ENCODE data around the gene ZDHHC20.
"Not testable (repeated sequence)": the region's sequence is repeated elsewhere in the genome, so short reads cannot be mapped to it uniquely, and the experiment has no call there.

ZDHHC20 gene

DNA sequence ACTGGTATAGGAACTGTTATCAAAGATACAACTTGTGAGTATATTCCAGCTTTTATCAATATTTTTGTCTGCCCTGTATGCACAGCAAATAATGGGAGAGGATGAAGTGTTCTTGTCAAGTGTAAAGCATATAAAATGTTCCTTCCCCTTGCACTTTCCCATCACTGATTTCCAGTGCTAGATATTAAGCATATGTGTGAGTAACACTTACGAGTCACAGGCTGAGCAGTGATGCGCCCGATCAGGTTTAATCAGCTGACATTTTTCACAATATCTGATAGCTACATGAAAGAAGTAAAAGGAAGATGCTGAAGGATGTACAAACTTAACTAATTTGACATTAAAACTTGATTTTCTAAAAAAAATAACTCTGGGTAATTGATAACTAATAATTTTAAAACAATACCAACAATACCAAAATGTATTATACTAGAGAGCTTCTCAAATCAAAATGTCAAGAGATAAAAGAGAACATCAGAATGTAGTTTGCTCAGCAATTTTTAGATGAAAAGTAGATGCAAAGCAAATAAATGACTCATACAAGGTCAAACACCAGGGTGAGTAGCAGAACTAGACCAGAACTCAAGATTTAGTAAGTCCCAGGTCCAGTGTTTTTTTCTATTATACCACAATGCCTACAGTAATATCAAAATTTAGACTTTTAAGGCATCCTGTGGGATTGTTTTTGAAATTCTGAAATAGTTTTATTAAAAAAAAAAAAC lies 56.4 kb downstream of the ZDHHC20 start:
- WGBS, 2 experiments: 94 to 95% methylated on average over 3 of the region's 3 CpGs
- H3K27me3 ChIP-seq (ENCODE audit: control insufficient read depth, insufficient read depth, low read length, poor library complexity, severe bottlenecking): no peaks in the 10 kb centered on the region
- H3K4me1 ChIP-seq (ENCODE audit: control insufficient read depth, insufficient read depth, low read length): no peaks in the 10 kb centered on the region
- no peak overlapping the region for H3K27ac ChIP-seq (ENCODE audit: insufficient read depth, low read depth, low read length, poor library complexity, severe bottlenecking)
- no peaks in the 10 kb centered on the region for H3K9me3 ChIP-seq (ENCODE audit: control insufficient read depth, low read length)
- H3K4me3 ChIP-seq (ENCODE audit: insufficient read depth, low read depth, low read length): no peak overlapping the region
- H3K36me3 ChIP-seq (ENCODE audit: control insufficient read depth, insufficient read depth, low read length): peaks cover 8% of the 10 kb centered on the region

DNA sequence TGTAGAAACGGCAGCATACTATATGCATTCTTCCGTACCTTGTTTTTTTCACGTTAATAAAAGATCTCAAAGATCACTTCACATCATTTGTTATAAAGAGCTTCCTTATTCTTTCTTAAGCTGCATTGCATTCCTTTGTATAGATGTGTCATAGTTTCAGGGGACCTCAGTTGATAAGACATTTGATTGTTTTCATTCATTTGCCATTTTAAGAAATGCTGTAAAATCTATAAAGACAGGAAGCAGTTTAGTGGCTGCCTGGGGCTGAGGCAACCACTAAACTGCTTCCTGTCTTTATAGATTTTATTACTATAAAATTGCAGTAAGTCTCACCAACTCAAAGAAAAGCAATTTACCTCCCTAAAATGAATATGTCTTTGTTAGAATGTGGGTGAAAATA lies 59.4 kb downstream of the ZDHHC20 start:
- Histone ChIP-seq H3K4me3 (ENCODE audit: insufficient read depth, low read depth, low read length) (no peak overlapping the region), H3K36me3 (ENCODE audit: control insufficient read depth, insufficient read depth, low read length) (peaks cover 5% of the 10 kb centered on the region), H3K9me3 (ENCODE audit: control insufficient read depth, low read length) (no peaks in the 10 kb centered on the region), H3K27ac (ENCODE audit: insufficient read depth, low read depth, low read length, poor library complexity, severe bottlenecking) (no peak overlapping the region), H3K4me1 (ENCODE audit: control insufficient read depth, insufficient read depth, low read length) (no peaks in the 10 kb centered on the region), H3K27me3 (ENCODE audit: control insufficient read depth, insufficient read depth, low read length, poor library complexity, severe bottlenecking) (no peaks in the 10 kb centered on the region)
- 97 to 100% methylated on average over 3 of the region's 3 CpGs for WGBS, 2 experiments

DNA sequence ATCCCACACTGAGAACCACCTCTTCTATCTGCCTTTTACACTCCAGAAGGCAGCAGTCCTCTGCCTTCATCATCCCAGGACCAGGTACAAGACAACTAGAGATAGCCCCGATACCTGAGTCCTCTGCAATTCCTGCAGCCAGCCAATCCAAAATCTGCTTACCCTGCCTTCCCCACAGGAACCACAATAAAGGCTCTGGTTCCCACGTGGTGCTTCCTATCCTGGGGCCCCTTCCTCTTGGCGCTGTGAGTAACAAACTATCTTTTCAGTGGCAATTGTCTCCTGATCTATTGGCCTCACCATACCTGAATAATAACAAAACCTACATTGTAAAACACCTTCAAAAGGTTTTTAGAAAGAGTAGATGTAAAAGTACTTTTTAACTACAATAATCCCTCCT lies 63.1 kb downstream of the ZDHHC20 start:
- no peaks in the 10 kb centered on the region for H3K4me1 ChIP-seq (ENCODE audit: control insufficient read depth, insufficient read depth, low read length)
- WGBS, 2 experiments: 86% methylated on average over 3 of the region's 3 CpGs
- H3K27ac ChIP-seq (ENCODE audit: insufficient read depth, low read depth, low read length, poor library complexity, severe bottlenecking): no peak overlapping the region
- no peaks in the 10 kb centered on the region for H3K27me3 ChIP-seq (ENCODE audit: control insufficient read depth, insufficient read depth, low read length, poor library complexity, severe bottlenecking)
- H3K4me3 ChIP-seq (ENCODE audit: insufficient read depth, low read depth, low read length): no peak overlapping the region
- H3K9me3 ChIP-seq (ENCODE audit: control insufficient read depth, low read length): no peaks in the 10 kb centered on the region
- peaks cover 7% of the 10 kb centered on the region for H3K36me3 ChIP-seq (ENCODE audit: control insufficient read depth, insufficient read depth, low read length)

DNA sequence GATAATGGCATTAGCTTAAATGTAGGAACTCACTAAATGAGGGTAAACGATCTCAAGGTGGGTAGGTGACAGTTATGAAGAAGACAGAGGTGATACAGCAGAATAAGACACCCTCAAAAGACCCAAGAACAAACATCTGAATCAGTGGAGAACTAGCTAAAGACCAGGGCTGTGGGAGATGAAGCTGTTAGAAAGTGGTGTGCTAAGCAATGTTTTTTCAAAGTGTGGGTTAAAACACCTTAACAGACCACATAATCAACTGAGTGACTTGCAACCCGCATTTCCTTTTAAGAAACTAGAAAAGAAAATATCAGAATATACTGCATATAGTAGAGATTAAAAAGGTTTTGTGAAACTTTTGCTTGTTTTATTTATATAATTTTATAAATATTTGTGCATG lies 70.0 kb downstream of the ZDHHC20 start:
- WGBS, 2 experiments: 94 to 100% methylated on average over 1 of the region's 2 CpGs
- peaks cover 12% of the 10 kb centered on the region for H3K36me3 ChIP-seq (ENCODE audit: control insufficient read depth, insufficient read depth, low read length)

DNA sequence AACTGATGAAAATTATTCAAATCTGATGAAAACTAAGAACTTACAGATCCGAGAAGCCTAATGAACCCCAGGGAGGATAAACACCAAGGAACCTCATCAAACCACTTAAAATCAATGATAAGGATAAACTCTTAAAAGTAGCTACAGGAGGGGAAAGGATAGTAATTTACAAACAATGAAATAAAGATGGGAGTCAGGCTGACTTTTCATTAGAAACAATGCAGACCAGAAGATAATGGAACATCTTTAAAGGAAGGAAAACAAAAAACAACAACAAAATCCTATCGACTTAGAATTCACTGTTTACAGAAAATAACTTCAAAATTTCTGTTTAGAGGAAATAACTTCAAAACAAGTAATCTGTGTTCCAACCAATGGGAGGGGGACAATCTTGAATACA lies 73.4 kb downstream of the ZDHHC20 start:
- Histone ChIP-seq H3K27ac (ENCODE audit: insufficient read depth, low read depth, low read length, poor library complexity, severe bottlenecking) (no peak overlapping the region), H3K36me3 (ENCODE audit: control insufficient read depth, insufficient read depth, low read length) (peaks cover 15% of the 10 kb centered on the region), H3K9me3 (ENCODE audit: control insufficient read depth, low read length) (no peaks in the 10 kb centered on the region), H3K4me1 (ENCODE audit: control insufficient read depth, insufficient read depth, low read length) (no peaks in the 10 kb centered on the region), H3K4me3 (ENCODE audit: insufficient read depth, low read depth, low read length) (no peak overlapping the region), H3K27me3 (ENCODE audit: control insufficient read depth, insufficient read depth, low read length, poor library complexity, severe bottlenecking) (no peaks in the 10 kb centered on the region)
- 100% methylated on average over 1 to 2 of the region's 2 CpGs for WGBS, 2 experiments

More for the DNA sequence above, 70.0 kb downstream of the ZDHHC20 start:
- Histone ChIP-seq H3K9me3 (ENCODE audit: control insufficient read depth, low read length) (no peaks in the 10 kb centered on the region), H3K27me3 (ENCODE audit: control insufficient read depth, insufficient read depth, low read length, poor library complexity, severe bottlenecking) (no peaks in the 10 kb centered on the region), H3K4me1 (ENCODE audit: control insufficient read depth, insufficient read depth, low read length) (no peaks in the 10 kb centered on the region), H3K27ac (ENCODE audit: insufficient read depth, low read depth, low read length, poor library complexity, severe bottlenecking) (no peak overlapping the region), H3K4me3 (ENCODE audit: insufficient read depth, low read depth, low read length) (no peak overlapping the region)

DNA sequence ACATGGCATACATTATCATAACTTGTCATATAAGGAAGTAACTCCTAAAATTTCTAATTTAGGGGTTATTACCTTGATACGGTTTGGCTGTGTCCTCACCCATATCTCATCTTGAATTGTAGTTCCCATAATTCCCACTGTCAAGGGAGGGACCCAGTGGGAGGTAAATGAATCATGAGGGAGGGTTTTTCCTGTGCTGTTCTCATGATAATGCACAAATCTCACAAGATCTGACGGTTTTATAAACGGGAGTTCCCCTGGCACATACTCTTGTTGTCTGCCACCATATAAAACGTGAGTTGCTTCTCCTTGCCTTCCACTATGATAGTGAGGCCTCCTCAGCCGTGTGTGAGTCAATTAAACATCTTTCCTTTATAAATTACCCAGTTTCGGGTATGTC lies 76.0 kb downstream of the ZDHHC20 start:
- Histone ChIP-seq H3K4me3 (ENCODE audit: insufficient read depth, low read depth, low read length) (no peak overlapping the region), H3K9me3 (ENCODE audit: control insufficient read depth, low read length) (no peaks in the 10 kb centered on the region), H3K27me3 (ENCODE audit: control insufficient read depth, insufficient read depth, low read length, poor library complexity, severe bottlenecking) (no peaks in the 10 kb centered on the region), H3K4me1 (ENCODE audit: control insufficient read depth, insufficient read depth, low read length) (no peaks in the 10 kb centered on the region), H3K36me3 (ENCODE audit: control insufficient read depth, insufficient read depth, low read length) (peaks cover 14% of the 10 kb centered on the region), H3K27ac (ENCODE audit: insufficient read depth, low read depth, low read length, poor library complexity, severe bottlenecking) (no peak overlapping the region)
- 90 to 92% methylated on average over 5 to 6 of the region's 6 CpGs for WGBS, 2 experiments

DNA sequence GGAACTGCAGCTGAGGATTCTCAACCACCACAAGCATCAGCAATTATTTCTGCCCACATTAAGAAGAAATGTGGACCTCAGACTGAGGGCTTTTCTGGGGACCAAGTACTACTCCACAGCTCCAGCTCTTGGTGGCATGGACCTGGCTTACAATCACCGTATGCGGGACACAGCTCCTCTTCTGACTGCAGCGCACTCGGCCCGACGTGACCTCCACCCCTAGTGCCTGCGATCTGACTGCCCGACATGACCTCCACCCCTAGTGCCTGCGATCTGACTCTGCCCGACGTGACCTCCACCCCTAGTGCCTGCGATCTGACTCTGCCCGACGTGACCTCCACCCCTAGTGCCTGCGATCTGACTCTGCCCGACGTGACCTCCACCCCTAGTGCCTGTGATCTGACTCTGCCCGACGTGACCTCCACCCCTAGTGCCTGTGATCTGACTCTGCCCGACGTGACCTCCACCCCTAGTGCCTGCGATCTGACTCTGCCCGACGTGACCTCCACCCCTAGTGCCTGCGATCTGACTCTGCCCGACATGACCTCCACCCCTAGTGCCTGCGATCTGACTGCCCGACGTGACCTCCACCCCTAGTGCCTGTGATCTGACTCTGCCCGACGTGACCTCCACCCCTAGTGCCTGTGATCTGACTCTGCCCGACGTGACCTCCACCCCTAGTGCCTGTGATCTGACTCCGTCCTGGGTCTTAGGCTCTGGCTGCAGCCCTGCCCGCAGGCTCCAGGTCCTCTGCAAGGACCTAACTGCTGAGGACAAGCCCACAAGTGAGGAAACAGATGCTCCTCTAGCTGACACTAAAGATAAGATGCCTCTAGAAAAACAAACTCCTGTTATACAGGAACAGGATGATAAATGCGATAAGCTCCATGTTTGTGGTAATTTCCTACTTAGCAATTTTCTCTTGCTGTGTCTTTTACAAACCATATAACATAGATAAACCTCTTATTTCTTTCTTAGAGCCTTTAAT lies 81.8 kb downstream of the ZDHHC20 start:
- not testable (repeated sequence) for H3K9me3 ChIP-seq (ENCODE audit: control insufficient read depth, low read length); H3K27me3 ChIP-seq (ENCODE audit: control insufficient read depth, insufficient read depth, low read length, poor library complexity, severe bottlenecking); H3K4me1 ChIP-seq (ENCODE audit: control insufficient read depth, insufficient read depth, low read length); H3K27ac ChIP-seq (ENCODE audit: insufficient read depth, low read depth, low read length, poor library complexity, severe bottlenecking); H3K4me3 ChIP-seq (ENCODE audit: insufficient read depth, low read depth, low read length)
- WGBS, 2 experiments: 87 to 89% methylated on average over 33 to 36 of the region's 36 CpGs
- H3K36me3 ChIP-seq (ENCODE audit: control insufficient read depth, insufficient read depth, low read length): peaks cover 16% of the 10 kb centered on the region

DNA sequence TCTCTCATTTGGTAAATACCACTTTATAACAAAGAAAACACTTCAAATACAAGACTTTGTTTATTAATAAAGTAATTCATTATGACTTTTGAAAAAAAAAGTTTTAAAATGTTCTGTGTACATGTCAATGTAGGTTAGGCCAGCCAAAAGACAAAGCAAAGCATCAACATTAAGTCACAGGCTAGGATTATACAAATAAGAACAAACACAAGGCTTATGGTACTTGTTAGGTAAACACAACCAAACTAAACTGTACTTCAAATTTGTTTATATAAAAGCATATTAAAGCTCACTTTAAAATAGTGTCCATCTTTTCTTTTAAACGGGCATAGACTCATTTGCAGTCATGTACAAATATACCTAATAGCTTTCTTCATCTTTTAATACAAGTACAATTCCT lies 86.6 kb downstream of the ZDHHC20 start:
- Histone ChIP-seq H3K4me1 (ENCODE audit: control insufficient read depth, insufficient read depth, low read length) (no peaks in the 10 kb centered on the region), H3K4me3 (ENCODE audit: insufficient read depth, low read depth, low read length) (no peak overlapping the region), H3K27me3 (ENCODE audit: control insufficient read depth, insufficient read depth, low read length, poor library complexity, severe bottlenecking) (no peaks in the 10 kb centered on the region), H3K27ac (ENCODE audit: insufficient read depth, low read depth, low read length, poor library complexity, severe bottlenecking) (no peak overlapping the region), H3K9me3 (ENCODE audit: control insufficient read depth, low read length) (no peaks in the 10 kb centered on the region), H3K36me3 (ENCODE audit: control insufficient read depth, insufficient read depth, low read length) (peaks cover 3% of the 10 kb centered on the region)
- WGBS, 2 experiments: 79% methylated on average over 1 of the region's 1 CpG; no CpG with 5 or more reads in 1 of the 2 experiments

DNA sequence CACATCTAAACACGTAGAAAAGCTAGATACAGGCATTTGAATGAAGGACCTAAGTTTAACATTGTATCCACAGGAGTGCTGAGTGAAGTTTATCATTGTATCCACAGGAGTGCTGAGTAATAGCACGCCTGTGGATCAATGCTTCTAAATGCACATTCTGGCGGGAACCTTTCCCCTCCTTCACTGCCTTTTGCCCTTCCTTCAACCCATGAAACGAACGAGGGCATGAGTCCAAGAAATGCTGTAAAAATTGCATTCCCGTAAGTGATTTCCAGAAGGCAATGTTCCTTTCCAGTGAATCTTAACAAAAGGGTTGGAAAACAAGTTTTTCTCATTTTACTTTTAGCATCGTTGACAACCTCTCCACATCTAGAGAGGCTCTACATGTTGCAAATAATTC lies 88.1 kb downstream of the ZDHHC20 start:
- H3K27me3 ChIP-seq (ENCODE audit: control insufficient read depth, insufficient read depth, low read length, poor library complexity, severe bottlenecking): no peaks in the 10 kb centered on the region
- no peaks in the 10 kb centered on the region for H3K9me3 ChIP-seq (ENCODE audit: control insufficient read depth, low read length)
- H3K27ac ChIP-seq (ENCODE audit: insufficient read depth, low read depth, low read length, poor library complexity, severe bottlenecking): no peak overlapping the region
- no peaks in the 10 kb centered on the region for H3K36me3 ChIP-seq (ENCODE audit: control insufficient read depth, insufficient read depth, low read length)
- WGBS, 2 experiments: 92 to 93% methylated on average over 7 of the region's 7 CpGs
- no peak overlapping the region for H3K4me3 ChIP-seq (ENCODE audit: insufficient read depth, low read depth, low read length)
- no peaks in the 10 kb centered on the region for H3K4me1 ChIP-seq (ENCODE audit: control insufficient read depth, insufficient read depth, low read length)

DNA sequence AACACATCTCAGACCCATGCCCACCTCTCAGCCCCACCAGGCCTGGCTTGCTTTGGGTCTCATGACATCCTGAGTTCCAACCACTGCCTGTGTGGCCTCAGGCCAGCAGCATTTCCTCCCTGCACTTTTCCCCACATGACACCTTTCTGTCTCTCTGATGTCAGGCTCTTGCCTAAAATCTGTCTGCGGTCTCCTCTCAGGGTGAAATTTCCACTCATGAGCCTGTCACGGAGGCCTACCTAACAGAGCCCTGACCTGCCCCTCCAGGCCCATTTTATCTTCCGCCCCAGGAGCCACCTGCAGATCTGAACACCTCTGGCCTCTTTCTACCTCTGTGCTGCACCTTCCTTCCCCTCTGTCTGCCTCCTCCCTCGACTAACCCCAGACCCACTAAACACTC lies 93.5 kb downstream of the ZDHHC20 start:
- no peaks in the 10 kb centered on the region for H3K4me1 ChIP-seq (ENCODE audit: control insufficient read depth, insufficient read depth, low read length)
- no peaks in the 10 kb centered on the region for H3K27me3 ChIP-seq (ENCODE audit: control insufficient read depth, insufficient read depth, low read length, poor library complexity, severe bottlenecking)
- no peaks in the 10 kb centered on the region for H3K36me3 ChIP-seq (ENCODE audit: control insufficient read depth, insufficient read depth, low read length)
- no peaks in the 10 kb centered on the region for H3K9me3 ChIP-seq (ENCODE audit: control insufficient read depth, low read length)
- WGBS, 2 experiments: 88 to 92% methylated on average over 4 of the region's 4 CpGs
- H3K4me3 ChIP-seq (ENCODE audit: insufficient read depth, low read depth, low read length): no peak overlapping the region
- no peak overlapping the region for H3K27ac ChIP-seq (ENCODE audit: insufficient read depth, low read depth, low read length, poor library complexity, severe bottlenecking)

Data from ectodermal cell (in vitro differentiated cells).